HepG2 (cell line): ENCODE measurements around the gene URB1. TPM values are rescaled to one million over a fixed set of nuclear protein-coding genes. Genes with fewer than 3 reads are reported as not detected.

ENCODE experiments used
- ARNT2 ChIP-seq: sonication (generic); formaldehyde crosslinking; IDR thresholded peaks from 2 replicates; pipeline ENCODE4 v1.8.0; 2022; ENCODE audit warnings: mild to moderate bottlenecking, low read depth, missing genetic modification reagents, moderate library complexity
- CHD2 ChIP-seq: IDR thresholded peaks from 2 replicates; pipeline ENCODE4 v1.6.1; 2011; ENCODE audit warnings: low read depth, low read length, improper control_type of control experiment
- DMTF1 ChIP-seq: sonication (generic); formaldehyde crosslinking; IDR thresholded peaks from 2 replicates; pipeline ENCODE4 v1.4.0; 2020; ENCODE audit warnings: mild to moderate bottlenecking, missing genetic modification reagents
- ELK4 ChIP-seq: sonication (generic); formaldehyde crosslinking; IDR thresholded peaks from 2 replicates; pipeline ENCODE4 v1.9.0; 2021; ENCODE audit warnings: missing genetic modification reagents, borderline replicate concordance
- FOXC1 ChIP-seq: sonication (generic); formaldehyde crosslinking; IDR thresholded peaks from 2 replicates; pipeline ENCODE4 v1.8.0; 2022; ENCODE audit warnings: mild to moderate bottlenecking, missing genetic modification reagents, borderline replicate concordance
- MTA1 ChIP-seq: sonication (generic); formaldehyde crosslinking; IDR thresholded peaks from 2 replicates; pipeline ENCODE4 v1.4.0; 2020; ENCODE audit warnings: missing genetic modification reagents, mild to moderate bottlenecking, borderline replicate concordance
- NCOA2 ChIP-seq: sonication (generic); formaldehyde crosslinking; IDR thresholded peaks from 2 replicates; pipeline ENCODE4 v1.8.0; 2022; ENCODE audit warnings: inconsistent platforms
- PITX1 ChIP-seq: sonication (generic); formaldehyde crosslinking; IDR thresholded peaks from 2 replicates; pipeline ENCODE4 v1.5.1; 2020; ENCODE audit warnings: mild to moderate bottlenecking, missing genetic modification reagents
- RBM39 ChIP-seq: fragments of 200-400 bp; formaldehyde crosslinking; IDR thresholded peaks from one replicate; pipeline ENCODE4 v1.6.1; 2018; ENCODE audit warnings: antibody characterized with exemption, mild to moderate bottlenecking, low read depth, low read length; ENCODE audit not compliant: poor library complexity, severe bottlenecking
- SMARCE1 ChIP-seq: fragments of 450-650 bp; IDR thresholded peaks from 2 replicates; pipeline ENCODE4 v1.6.1; 2017; ENCODE audit warnings: borderline replicate concordance
- SRSF9 ChIP-seq: fragments of 200-400 bp; formaldehyde crosslinking; IDR thresholded peaks from 2 replicates; pipeline ENCODE4 v1.6.1; 2018; ENCODE audit warnings: borderline replicate concordance, mild to moderate bottlenecking, low read depth, low read length; ENCODE audit not compliant: insufficient read depth, poor library complexity, severe bottlenecking
- ZBTB3 ChIP-seq: sonication (generic); formaldehyde crosslinking; IDR thresholded peaks from 2 replicates; pipeline ENCODE4 v1.4.0; 2020; ENCODE audit warnings: low read depth, mild to moderate bottlenecking, moderate library complexity, missing genetic modification reagents, borderline replicate concordance
- ZBTB37 ChIP-seq: sonication (generic); formaldehyde crosslinking; IDR thresholded peaks from 2 replicates; pipeline ENCODE4 v1.4.0; 2020; ENCODE audit warnings: mild to moderate bottlenecking, missing genetic modification reagents
- ZBTB49 ChIP-seq: sonication (generic); formaldehyde crosslinking; IDR thresholded peaks from 2 replicates; pipeline ENCODE4 v1.4.0; 2020; ENCODE audit warnings: missing genetic modification reagents, borderline replicate concordance
- ZBTB8A ChIP-seq: sonication (generic); formaldehyde crosslinking; IDR thresholded peaks from 2 replicates; pipeline ENCODE4 v1.4.0; 2020; ENCODE audit warnings: mild to moderate bottlenecking, low read depth, missing genetic modification reagents, borderline replicate concordance
- ZNF292 ChIP-seq: sonication (generic); formaldehyde crosslinking; IDR thresholded peaks from 2 replicates; pipeline ENCODE4 v1.8.1; 2022; ENCODE audit warnings: mild to moderate bottlenecking, low read depth, missing genetic modification reagents, borderline replicate concordance
- ZNF367 ChIP-seq: sonication (generic); formaldehyde crosslinking; IDR thresholded peaks from 2 replicates; pipeline ENCODE4 v1.4.0; 2020; ENCODE audit warnings: missing genetic modification reagents, borderline replicate concordance
- ZNF780A ChIP-seq: sonication (generic); formaldehyde crosslinking; IDR thresholded peaks from 2 replicates; pipeline ENCODE4 v1.8.0; 2022; ENCODE audit warnings: mild to moderate bottlenecking, missing genetic modification reagents, moderate library complexity
- polyA plus RNA-seq, 8 experiments: library from polyadenylated mRNA; depleted of rRNA in 3 of 8; stranded (reverse) in 7 of 8; unstranded in 1 of 8; fragments of >200 nt; fragmentation: Illumina TruSeq in 4 of 8; extraction: Trizol in 4 of 8; gene quantifications; 2 replicates each; pipeline versions ENCODE4 v1.2.1 to v1.2.3, GENCODE V29; 2011 to 2016; ENCODE audit warnings: low read depth in 4 of 8, missing spikeins in 1 of 8, mixed read lengths in 1 of 8; ENCODE audit not compliant: insufficient read depth in 1 of 8
- total RNA-seq, 5 experiments: library from RNA; depleted of rRNA; stranded (reverse); fragments of >200 nt; fragmentation: Illumina TruSeq; extraction: Trizol; gene quantifications; 2 replicates each; pipeline ENCODE4 v1.2.3, GENCODE V29; 2016; ENCODE audit warnings: low read depth in 1 of 5
- TF ChIP-seq, protein P1 (sequence below): sonication (generic); formaldehyde crosslinking; IDR thresholded peaks from 2 replicates; pipeline ENCODE4 v1.4.0; 2020; ENCODE audit warnings: mild to moderate bottlenecking, missing genetic modification reagents

Gene URB1
- total and polyA plus RNA-seq, 2 of the 13 experiments (the other 11 are each of a cell fraction or from before 2014, with no cell fraction given) = 4.5 to 16.7 TPM

GRCh38 chr21:32278518-32279376, 114.1 kb downstream of the URB1 start, which contains the start of gene MIS18A (continued):
- TF ChIP-seq ELK4 (CRISPR knock-in tag) = no peak
- peak; percentile 55 for TF ChIP-seq RBM39
- no peak for TF ChIP-seq DMTF1
- no peak for TF ChIP-seq NCOA2 (CRISPR knock-in tag)
- peak; percentile 74; the same call in 1 of the 2 replicates for TF ChIP-seq ZNF780A (CRISPR knock-in tag)
- no peak for TF ChIP-seq SRSF9
- no peak for TF ChIP-seq CHD2
- TF ChIP-seq ZNF367 (CRISPR knock-in tag) = no peak
- TF ChIP-seq ZNF292 = peak; percentile 40; the same call in 1 of the 2 replicates
- no peak for TF ChIP-seq ZBTB49 (CRISPR knock-in tag)
- TF ChIP-seq SMARCE1 = no peak
- TF ChIP-seq ZBTB3 (CRISPR knock-in tag) = no peak
- peak; percentile 42; the same call in 1 of the 2 replicates for TF ChIP-seq PITX1 (CRISPR knock-in tag)
- TF ChIP-seq ARNT2 (CRISPR knock-in tag) = peak; percentile 60; the same call in 1 of the 2 replicates
- TF ChIP-seq ZBTB37 (CRISPR knock-in tag) = no peak
- no peak; the same call in 1 of the 2 replicates for TF ChIP-seq MTA1 (CRISPR knock-in tag)
- peak; percentile 24; the same call in 1 of the 2 replicates for TF ChIP-seq FOXC1 (CRISPR knock-in tag)
- TF ChIP-seq, protein P1, sequence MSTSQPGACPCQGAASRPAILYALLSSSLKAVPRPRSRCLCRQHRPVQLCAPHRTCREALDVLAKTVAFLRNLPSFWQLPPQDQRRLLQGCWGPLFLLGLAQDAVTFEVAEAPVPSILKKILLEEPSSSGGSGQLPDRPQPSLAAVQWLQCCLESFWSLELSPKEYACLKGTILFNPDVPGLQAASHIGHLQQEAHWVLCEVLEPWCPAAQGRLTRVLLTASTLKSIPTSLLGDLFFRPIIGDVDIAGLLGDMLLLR (CRISPR knock-in tag) = peak; percentile 88
- TF ChIP-seq ZBTB8A = no peak; the same call in 1 of the 2 replicates
